ENCODE data around the gene TPRG1L.

DNA sequence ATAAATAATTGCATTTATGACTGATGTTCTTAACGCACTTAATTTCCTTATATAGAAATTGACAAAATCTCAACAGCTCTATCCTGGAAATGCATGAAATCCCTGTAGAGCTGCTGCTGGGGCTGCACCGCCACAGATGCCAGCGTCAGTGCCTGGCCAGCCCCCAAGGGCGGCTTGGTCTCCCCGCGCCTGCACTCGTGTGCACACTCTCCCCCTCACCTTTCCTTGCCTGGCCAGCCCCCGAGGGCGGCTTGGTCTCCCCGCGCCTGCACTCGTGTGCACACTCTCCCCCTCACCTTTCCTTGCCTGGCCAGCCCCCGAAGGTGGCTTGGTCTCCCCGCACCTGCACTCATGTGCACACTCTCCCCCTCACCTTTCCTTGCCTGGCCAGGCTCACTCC, 11.3 kb downstream of the TPRG1L start:
- TF ChIP-seq GATA2 (IDR thresholded peaks at IDR 0.05; ENCODE audit: low read depth, low read length): no peak
- no peak for TF ChIP-seq GATA3 (IDR thresholded peaks at IDR 0.05; ENCODE audit: low read depth, low read length)

Measured in SH-SY5Y (cell line).